Measurements from ENCODE around the gene ANAPC1.
"Not testable (repeated sequence)": the region's sequence is repeated elsewhere in the genome, so short reads cannot be mapped to it uniquely, and the experiment has no call there.

The ANAPC1 gene

DNA sequence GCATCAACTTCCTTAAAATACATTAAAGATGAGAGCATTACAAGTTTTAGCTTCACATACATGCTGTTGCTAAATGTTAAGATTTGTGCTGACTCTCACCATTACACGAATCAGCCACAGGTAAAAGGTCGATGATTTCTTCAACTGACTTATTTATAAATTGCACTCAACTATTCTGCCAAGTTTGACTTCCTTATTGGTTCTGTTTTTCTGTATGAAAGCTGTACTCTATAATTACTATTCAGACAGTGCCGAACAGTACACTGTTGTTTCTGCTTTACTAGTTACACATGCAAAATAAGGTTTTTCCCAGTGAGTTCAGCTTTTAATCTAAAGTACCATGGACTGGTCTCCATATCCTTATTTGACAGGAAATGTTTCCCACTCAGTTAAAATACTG, 18.9 kb downstream of the ANAPC1 start:
- H3K9me3 ChIP-seq (ENCODE audit: control insufficient read depth, insufficient read depth, low read length); H3K27ac ChIP-seq (ENCODE audit: low read length); DNase-seq (ENCODE audit: low read depth, low spot score); H3K36me3 ChIP-seq (ENCODE audit: control insufficient read depth, insufficient read depth, low read length); H3K4me3 ChIP-seq (ENCODE audit: low read length); H3K27me3 ChIP-seq (ENCODE audit: control insufficient read depth, insufficient read depth, low read length); H3K4me1 ChIP-seq (ENCODE audit: control insufficient read depth, insufficient read depth, low read length): not testable (repeated sequence)
- WGBS (ENCODE audit: insufficient coverage, insufficient read length), result no CpG with 5 or more reads among the region's 3 CpGs

DNA sequence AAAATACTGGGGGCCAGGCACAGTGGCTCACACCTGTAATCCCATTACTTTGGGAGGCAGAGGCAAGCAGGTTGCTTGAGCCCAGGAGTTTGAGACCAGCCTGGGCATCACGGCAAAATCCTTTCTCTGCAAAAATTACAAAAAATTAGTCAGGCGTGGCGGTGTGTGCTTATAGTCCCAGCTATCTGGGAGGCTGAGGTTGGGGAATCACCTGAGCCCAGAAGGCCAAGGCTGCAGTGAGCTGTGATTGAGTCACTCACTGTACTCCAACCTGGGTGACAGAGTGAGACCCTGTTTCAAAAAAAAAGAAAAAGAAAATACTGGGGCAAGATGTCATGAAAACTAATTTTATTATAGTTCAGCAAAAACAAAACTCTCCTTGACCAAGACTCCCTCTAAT, 24.0 kb downstream of the ANAPC1 start:
- not testable (repeated sequence) for H3K27me3 ChIP-seq (ENCODE audit: control insufficient read depth, insufficient read depth, low read length); H3K4me1 ChIP-seq (ENCODE audit: control insufficient read depth, insufficient read depth, low read length); DNase-seq (ENCODE audit: low read depth, low spot score); H3K9me3 ChIP-seq (ENCODE audit: control insufficient read depth, insufficient read depth, low read length); H3K27ac ChIP-seq (ENCODE audit: low read length); H3K4me3 ChIP-seq (ENCODE audit: low read length); H3K36me3 ChIP-seq (ENCODE audit: control insufficient read depth, insufficient read depth, low read length)
- WGBS (ENCODE audit: insufficient coverage, insufficient read length), result no CpG with 5 or more reads among the region's 3 CpGs

DNA sequence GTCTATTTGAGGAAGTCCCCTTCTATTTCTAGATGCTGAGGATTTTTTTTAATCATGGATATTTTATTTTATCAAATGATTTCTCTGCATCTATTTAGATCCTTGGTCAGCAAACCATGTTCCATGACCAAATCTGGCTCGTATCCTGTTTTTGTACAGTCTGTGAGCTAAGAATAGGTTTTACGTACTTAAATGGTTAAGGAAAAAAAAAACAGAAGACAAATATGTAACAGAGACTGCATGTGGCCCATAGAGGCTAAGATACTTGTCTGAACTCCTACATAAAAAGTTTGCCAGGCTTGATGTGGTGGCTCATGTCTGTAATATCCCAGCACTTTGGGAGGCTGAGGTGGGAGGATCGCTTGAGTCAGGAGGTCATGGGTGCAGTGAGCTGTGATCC, 31.4 kb downstream of the ANAPC1 start:
- H3K27me3 ChIP-seq (ENCODE audit: control insufficient read depth, insufficient read depth, low read length); H3K36me3 ChIP-seq (ENCODE audit: control insufficient read depth, insufficient read depth, low read length); DNase-seq (ENCODE audit: low read depth, low spot score); H3K27ac ChIP-seq (ENCODE audit: low read length); H3K4me1 ChIP-seq (ENCODE audit: control insufficient read depth, insufficient read depth, low read length); H3K9me3 ChIP-seq (ENCODE audit: control insufficient read depth, insufficient read depth, low read length); H3K4me3 ChIP-seq (ENCODE audit: low read length): not testable (repeated sequence)
- no CpG with 5 or more reads among the region's 3 CpGs for WGBS (ENCODE audit: insufficient coverage, insufficient read length)

DNA sequence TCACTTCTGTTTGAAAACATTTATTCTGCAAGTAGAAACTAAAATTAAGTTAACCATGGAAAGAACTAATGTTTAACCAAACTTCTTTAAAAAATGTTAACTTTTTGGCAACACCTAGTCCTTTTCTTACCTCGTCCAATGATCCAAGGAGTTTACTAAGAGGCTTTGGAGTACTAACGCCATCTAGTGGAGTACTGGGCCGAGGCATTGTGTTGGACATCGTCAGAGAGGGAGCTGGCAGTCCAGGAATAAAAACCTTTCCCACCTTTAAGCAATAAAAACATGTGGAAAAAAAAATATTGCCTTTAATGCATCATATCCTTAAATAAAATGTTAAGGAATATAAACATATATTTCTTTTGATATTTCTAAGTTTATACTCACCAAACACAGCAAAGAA, 33.3 kb downstream of the ANAPC1 start:
- not testable (repeated sequence) for H3K36me3 ChIP-seq (ENCODE audit: control insufficient read depth, insufficient read depth, low read length); H3K9me3 ChIP-seq (ENCODE audit: control insufficient read depth, insufficient read depth, low read length); DNase-seq (ENCODE audit: low read depth, low spot score); H3K4me3 ChIP-seq (ENCODE audit: low read length); H3K27ac ChIP-seq (ENCODE audit: low read length); H3K27me3 ChIP-seq (ENCODE audit: control insufficient read depth, insufficient read depth, low read length); H3K4me1 ChIP-seq (ENCODE audit: control insufficient read depth, insufficient read depth, low read length)
- no CpG with 5 or more reads among the region's 4 CpGs for WGBS (ENCODE audit: insufficient coverage, insufficient read length)

DNA sequence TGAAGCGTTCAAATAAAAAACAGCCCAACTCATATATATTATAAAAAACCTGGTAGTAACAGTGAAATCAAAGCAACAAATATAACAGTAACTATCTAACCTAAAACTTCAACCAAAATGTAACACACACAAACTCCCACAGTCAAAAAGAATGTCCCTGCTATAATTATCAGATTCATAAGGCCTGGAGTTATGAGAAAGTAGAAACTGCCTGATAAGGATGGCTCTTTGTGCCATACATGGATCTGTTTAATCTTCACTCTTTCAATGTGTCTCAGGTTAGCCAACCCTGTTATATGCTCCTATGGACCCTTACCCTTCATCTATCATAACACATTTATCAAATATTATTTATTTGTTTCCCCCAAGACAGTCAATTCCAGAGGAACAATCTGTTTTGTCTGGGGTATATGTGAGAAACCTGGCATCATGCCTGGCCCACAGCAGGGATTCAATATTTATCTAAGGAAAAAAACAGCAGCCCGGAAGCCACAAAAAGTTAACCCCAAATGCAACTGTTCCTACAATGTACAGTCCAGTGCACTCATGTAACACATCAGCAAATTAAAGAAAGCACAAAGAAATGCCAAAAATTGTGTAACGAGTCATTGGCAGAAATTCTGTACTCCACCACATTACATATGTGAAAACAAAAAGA, 44.2 kb downstream of the ANAPC1 start:
- not testable (repeated sequence) for H3K36me3 ChIP-seq (ENCODE audit: control insufficient read depth, insufficient read depth, low read length); H3K27ac ChIP-seq (ENCODE audit: low read length); DNase-seq (ENCODE audit: low read depth, low spot score); H3K4me1 ChIP-seq (ENCODE audit: control insufficient read depth, insufficient read depth, low read length); H3K27me3 ChIP-seq (ENCODE audit: control insufficient read depth, insufficient read depth, low read length); H3K4me3 ChIP-seq (ENCODE audit: low read length); H3K9me3 ChIP-seq (ENCODE audit: control insufficient read depth, insufficient read depth, low read length)
- WGBS (ENCODE audit: insufficient coverage, insufficient read length), result no CpG with 5 or more reads among the region's 3 CpGs

DNA sequence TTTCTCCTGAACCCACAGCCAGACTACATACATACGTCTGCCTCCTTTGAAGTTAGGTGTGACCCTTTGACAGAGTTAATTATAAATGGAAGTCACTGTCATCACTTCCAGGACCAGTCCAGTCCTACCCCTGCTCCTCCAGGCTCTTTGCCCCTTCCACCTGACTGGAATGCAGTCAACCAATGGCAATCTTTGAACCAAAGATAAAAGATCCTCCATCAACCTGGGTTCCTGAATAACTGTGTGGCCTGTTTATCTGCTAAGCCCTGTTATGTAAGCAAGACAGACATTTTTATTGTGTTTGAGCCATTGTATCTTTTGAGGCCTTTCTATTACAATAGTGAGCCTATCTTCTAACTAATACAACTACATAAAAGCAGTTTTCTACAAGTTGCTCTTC, 45.0 kb downstream of the ANAPC1 start:
- not testable (repeated sequence) for H3K4me3 ChIP-seq (ENCODE audit: low read length); H3K27me3 ChIP-seq (ENCODE audit: control insufficient read depth, insufficient read depth, low read length); H3K36me3 ChIP-seq (ENCODE audit: control insufficient read depth, insufficient read depth, low read length); H3K9me3 ChIP-seq (ENCODE audit: control insufficient read depth, insufficient read depth, low read length); H3K27ac ChIP-seq (ENCODE audit: low read length); H3K4me1 ChIP-seq (ENCODE audit: control insufficient read depth, insufficient read depth, low read length); DNase-seq (ENCODE audit: low read depth, low spot score)
- WGBS (ENCODE audit: insufficient coverage, insufficient read length), result no CpG with 5 or more reads among the region's 1 CpG

DNA sequence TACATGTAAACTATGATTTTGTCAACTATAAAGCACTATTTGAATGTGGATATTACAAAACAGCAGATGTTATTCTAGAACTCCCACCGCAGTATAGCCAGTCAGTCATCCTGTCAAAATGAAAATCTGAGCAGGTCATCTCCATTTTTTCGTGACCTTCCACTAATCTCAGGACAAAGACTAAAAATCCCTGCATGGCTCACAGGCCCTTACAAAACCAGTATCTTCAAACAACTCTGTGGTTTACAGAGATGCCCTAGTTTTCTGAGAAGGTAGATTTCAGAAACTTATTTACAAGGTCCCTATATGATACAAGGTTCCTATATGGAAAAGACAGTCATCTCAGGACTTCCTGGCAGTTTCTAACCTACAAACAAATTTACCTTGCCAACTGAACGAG, 49.8 kb downstream of the ANAPC1 start:
- H3K9me3 ChIP-seq (ENCODE audit: control insufficient read depth, insufficient read depth, low read length); H3K27me3 ChIP-seq (ENCODE audit: control insufficient read depth, insufficient read depth, low read length); H3K27ac ChIP-seq (ENCODE audit: low read length); H3K4me1 ChIP-seq (ENCODE audit: control insufficient read depth, insufficient read depth, low read length); H3K36me3 ChIP-seq (ENCODE audit: control insufficient read depth, insufficient read depth, low read length); DNase-seq (ENCODE audit: low read depth, low spot score); H3K4me3 ChIP-seq (ENCODE audit: low read length): not testable (repeated sequence)
- WGBS (ENCODE audit: insufficient coverage, insufficient read length), result no CpG with 5 or more reads among the region's 3 CpGs

DNA sequence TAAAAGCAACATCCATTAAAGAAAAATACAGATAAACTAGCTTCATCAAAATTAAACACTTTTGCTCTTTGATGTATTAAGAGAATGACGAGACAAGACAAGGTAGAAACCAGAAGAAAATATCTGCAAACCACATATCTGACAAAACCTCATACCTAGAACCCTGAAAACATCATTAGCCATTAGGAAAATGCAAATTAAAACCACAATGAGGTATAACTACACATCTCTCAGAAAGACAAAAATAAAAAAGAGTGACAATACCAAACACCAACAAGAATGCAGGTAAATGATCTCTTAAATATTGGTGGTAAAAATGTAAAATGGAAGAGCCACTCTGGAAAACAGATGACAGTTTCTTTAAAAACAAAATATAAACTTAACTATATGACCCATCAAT, 53.5 kb downstream of the ANAPC1 start:
- not testable (repeated sequence) for H3K4me3 ChIP-seq (ENCODE audit: low read length); H3K36me3 ChIP-seq (ENCODE audit: control insufficient read depth, insufficient read depth, low read length); H3K4me1 ChIP-seq (ENCODE audit: control insufficient read depth, insufficient read depth, low read length); H3K9me3 ChIP-seq (ENCODE audit: control insufficient read depth, insufficient read depth, low read length); H3K27ac ChIP-seq (ENCODE audit: low read length); H3K27me3 ChIP-seq (ENCODE audit: control insufficient read depth, insufficient read depth, low read length); DNase-seq (ENCODE audit: low read depth, low spot score)
- WGBS (ENCODE audit: insufficient coverage, insufficient read length), result no CpG with 5 or more reads among the region's 1 CpG

DNA sequence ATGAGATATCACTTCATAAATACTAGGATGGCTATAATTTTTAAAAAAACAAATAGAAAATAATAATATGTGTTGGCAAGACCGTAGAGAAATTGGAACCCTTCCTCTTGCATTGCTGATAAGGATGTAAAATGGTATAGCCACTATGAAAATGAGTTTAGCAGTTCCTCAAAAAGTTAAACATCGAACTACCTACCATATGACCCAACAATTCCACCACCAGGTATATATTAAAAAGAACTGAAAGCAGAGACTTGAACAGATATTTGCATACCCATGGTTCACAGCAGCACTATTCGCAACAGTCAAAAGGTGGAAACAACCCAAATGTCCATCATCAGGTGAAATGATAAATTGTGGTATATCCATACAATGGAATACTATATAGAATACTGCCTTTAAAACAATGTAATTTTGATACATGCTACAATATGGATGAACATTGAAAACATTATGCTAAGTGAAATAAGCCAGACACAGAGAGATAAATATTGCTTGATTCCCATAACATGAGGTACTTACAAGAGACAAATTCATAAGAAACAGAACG, 55.7 kb downstream of the ANAPC1 start:
- not testable (repeated sequence) for H3K27ac ChIP-seq (ENCODE audit: low read length)

DNA sequence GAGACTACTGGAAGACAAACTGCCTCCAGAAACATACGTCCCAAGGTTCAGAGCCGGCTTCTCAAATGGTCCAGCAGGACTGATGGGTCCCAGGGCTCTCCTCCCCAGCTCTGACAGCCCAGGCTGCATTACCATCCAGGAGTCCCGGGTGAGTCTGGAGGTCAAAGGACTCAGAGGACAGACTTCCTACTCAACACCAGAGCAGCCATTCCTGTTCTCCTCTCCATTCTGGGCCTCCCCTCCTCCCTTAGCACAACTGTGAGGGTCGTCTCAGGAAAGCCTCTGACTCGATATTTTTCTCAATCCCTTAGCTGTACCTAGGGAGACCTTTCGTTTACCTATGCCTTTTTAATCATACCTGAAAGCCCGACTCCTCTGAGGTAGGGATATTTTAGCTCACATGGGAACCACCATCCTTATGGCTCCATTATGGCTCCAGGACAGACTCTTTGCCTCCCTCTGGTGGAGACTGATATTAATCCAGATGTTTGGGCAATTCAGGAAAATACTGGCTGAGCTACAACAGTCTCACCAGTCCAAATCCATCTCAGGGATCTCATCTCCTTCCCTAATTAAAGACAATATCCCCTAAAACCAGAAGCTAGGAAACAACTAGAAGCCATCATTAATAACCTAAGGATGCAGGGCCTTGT, 70.9 kb downstream of the ANAPC1 start:
- not testable (repeated sequence) for DNase-seq (ENCODE audit: low read depth, low spot score); H3K36me3 ChIP-seq (ENCODE audit: control insufficient read depth, insufficient read depth, low read length); H3K4me1 ChIP-seq (ENCODE audit: control insufficient read depth, insufficient read depth, low read length); H3K4me3 ChIP-seq (ENCODE audit: low read length); H3K27ac ChIP-seq (ENCODE audit: low read length); H3K27me3 ChIP-seq (ENCODE audit: control insufficient read depth, insufficient read depth, low read length); H3K9me3 ChIP-seq (ENCODE audit: control insufficient read depth, insufficient read depth, low read length)
- no CpG with 5 or more reads among the region's 7 CpGs for WGBS (ENCODE audit: insufficient coverage, insufficient read length)

More for the DNA sequence above, 55.7 kb downstream of the ANAPC1 start:
- not testable (repeated sequence) for H3K4me3 ChIP-seq (ENCODE audit: low read length); H3K4me1 ChIP-seq (ENCODE audit: control insufficient read depth, insufficient read depth, low read length); DNase-seq (ENCODE audit: low read depth, low spot score); H3K36me3 ChIP-seq (ENCODE audit: control insufficient read depth, insufficient read depth, low read length); H3K9me3 ChIP-seq (ENCODE audit: control insufficient read depth, insufficient read depth, low read length); H3K27me3 ChIP-seq (ENCODE audit: control insufficient read depth, insufficient read depth, low read length)
- no CpG with 5 or more reads among the region's 4 CpGs for WGBS (ENCODE audit: insufficient coverage, insufficient read length)

DNA sequence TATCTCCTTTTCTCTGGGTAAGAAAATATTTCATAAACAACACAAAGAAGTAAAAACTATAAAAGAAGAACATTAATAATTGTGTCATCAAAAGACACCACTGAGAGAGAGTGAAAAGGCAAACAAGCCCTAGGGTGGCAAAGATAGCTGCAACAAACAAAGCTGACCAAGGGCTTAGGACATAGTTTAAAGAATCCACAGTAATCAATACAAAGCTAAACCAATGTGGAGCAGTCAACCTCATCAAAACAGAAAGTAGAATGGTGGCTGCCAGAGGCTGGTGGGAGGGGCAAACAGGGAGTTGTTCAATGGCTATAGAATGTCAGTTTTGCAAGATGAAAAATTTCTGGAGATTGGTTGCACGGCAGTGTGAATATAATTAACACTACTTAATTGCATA, 93.4 kb downstream of the ANAPC1 start:
- not testable (repeated sequence) for H3K4me1 ChIP-seq (ENCODE audit: control insufficient read depth, insufficient read depth, low read length); H3K36me3 ChIP-seq (ENCODE audit: control insufficient read depth, insufficient read depth, low read length); H3K9me3 ChIP-seq (ENCODE audit: control insufficient read depth, insufficient read depth, low read length); H3K4me3 ChIP-seq (ENCODE audit: low read length); H3K27ac ChIP-seq (ENCODE audit: low read length); H3K27me3 ChIP-seq (ENCODE audit: control insufficient read depth, insufficient read depth, low read length); DNase-seq (ENCODE audit: low read depth, low spot score)
- no CpG with 5 or more reads among the region's 1 CpG for WGBS (ENCODE audit: insufficient coverage, insufficient read length)
